Activated CD4-positive, alpha-beta T cell treated with anti-CD3 and anti-CD28 coated beads, Interleukin-2, Interleukin-4, amounts not matched to agents 100 ng/mL and 50 ng/mL, durations not matched to agents 16 hours and 8 hours (primary cell): ENCODE results near the gene GAB2.
"Not testable (repeated sequence)": the region's sequence is repeated elsewhere in the genome, so short reads cannot be mapped to it uniquely, and the experiment has no call there.

Experiments used
- DNase-seq: peaks from one replicate; pipeline ENCODE4 v3.0.0-alpha.2; 2020; ENCODE audit warnings: low spot score

The GAB2 gene

DNA sequence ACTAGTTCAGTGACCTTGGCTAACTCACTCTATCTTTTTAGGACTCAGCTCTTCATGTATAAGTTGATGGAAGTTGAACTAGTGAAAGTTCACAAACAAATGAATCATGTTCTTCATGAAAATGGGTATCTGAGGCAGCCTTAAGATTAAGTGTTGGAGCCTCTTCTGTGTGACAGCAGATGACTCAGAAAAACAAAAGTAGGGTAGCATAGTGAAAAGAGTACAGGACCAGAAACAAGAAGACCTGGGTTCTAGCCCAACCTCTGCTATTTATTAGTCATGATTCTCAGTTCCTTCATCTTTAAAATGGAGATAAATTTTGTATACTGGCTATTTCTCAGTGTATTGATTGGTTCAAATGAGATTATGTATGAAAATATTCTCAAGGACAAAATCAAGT is 168.7 kb downstream of the GAB2 start:
- peak; percentile 4 for DNase-seq

DNA sequence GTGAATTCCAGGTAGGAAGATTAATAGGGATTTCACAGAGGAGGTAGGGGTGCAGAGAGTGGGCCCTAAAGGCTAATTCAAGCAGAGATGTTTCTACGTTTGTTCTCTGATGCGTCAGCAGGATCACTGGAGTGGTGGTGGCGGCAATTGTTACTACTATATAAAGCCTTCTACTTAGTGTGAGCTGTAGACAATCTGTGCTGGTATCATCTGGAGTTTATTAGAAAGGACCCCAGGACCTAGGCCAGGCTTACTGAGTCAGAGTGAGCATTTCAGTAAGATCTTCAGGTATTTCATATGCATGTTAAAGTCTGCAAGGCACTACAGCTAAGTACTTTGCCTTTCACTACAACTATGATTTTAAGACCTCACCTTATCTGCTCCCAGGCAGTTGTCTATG is 169.4 kb downstream of the GAB2 start:
- DNase-seq, result no peak

DNA sequence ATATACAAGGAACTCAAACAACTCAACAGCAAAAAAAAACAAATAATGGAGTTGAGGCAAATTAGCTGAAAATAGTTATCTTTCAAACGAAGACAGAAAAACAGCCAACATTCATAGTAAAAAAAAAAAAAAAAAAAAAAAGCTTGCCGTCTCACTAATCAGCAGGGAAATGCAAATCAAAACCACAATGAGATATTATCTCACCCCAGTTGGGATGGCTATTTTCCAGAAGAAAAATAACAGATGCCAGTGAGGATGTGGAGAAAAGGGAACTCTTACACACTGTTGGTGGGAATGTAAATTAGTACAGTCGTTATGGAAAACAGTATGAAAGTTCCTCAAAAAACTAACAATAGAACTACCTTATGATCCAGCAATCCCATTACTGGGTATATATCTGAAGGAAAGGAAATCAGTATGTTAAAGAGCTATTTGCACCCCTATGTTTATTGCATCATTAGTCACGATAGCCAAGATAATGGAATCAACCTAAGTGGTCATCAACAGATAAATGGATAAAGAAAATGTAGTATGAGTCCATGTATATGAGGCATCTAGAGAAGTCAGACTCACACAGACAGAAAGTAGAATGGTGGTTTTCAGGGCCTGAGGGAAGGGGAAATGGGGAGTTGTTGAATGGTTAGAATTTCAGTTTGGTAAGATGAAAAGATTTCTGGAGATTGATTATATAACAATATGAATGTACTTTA is 172.9 kb downstream of the GAB2 start:
- no peak for DNase-seq

DNA sequence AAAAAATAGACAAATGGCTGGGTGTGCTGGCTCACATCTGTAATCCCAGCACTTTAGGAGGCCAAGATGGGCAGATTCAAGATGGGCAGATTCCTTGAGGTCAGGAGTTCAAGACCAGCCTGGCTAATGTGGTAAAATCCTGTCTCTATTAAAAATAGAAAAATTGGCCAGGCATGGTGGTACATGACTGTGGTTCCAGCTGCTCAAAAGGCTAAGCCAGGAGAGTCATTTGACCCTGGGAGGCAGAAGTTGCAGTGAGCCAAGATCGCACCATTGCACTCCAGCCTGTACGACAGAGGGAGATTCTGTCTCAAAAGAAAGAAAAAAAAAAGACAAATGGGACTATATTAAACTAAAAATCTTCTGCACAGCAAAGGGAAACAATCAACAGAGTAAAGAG is 173.5 kb downstream of the GAB2 start:
- no peak for DNase-seq

DNA sequence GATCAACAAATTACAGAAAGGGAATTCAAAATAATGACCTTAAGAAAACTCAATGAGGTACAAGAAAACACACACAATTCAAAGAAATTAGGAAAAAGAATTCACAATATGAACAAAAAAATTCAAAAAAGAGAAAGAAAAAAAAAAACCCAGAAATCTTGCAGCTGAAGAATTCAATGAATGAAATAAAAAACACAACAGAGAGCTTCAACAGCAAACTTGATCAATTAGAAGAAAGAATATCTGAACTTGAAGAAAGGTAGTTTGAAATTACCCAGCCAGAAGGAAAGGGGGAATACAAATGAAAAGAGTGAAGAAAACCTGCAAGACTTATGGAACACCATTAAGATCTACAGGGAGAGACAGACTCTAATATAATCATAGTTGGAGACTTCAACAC is 176.1 kb downstream of the GAB2 start:
- DNase-seq, result no peak

DNA sequence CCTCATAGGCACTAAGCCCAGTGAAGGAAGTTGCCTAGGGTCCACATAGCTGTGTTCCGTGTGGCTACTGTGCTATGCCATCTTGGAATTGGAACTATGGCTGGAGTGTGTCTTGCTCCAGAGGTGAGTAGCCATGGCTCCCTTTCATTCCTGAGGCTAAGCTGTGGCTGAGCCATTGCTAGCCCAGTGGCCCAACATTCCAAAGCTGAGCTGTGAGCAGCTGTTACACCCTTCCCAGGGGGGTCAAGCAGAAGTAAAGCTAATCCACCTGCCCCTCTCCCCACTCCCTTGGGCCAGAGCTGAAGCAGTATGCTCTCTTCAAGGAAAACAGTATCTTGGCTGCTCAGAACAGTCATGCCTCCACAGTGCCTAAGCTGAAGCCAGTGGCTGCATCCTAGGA is 177.8 kb downstream of the GAB2 start:
- DNase-seq, result no peak

DNA sequence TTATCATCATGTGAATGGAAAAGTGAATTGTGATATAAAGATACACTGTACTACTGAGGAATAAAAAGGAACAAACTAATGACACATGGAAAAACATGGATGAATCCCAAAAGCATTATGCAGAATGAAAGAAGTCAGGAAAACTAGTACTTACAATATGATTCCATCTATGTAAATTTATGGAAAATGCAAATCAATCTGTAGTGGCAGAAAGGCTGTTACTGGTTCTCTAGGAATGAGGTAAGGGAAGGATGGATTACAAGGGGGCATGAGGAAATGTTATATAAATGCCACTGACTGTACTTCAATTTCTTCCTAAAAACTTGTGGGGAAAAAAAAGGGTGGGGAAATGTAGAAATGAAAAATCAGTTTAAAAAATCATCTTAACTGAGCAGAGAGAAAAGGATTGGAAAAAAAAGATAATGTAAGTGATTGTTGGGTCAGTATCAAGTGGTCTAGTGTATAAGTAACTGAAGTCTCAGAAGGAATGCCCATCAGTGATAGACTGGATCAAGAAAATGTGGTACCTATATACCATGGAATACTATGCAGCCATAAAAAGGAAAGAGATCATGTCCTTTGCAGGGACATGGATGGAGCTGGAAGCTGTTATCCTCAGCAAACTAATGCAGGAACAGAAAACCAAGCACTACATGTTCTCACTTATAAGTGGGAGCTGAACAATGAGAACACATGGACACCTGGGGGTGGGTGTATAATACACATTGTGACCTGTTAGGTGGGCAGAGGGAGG is 180.2 kb downstream of the GAB2 start:
- DNase-seq, result no peak

DNA sequence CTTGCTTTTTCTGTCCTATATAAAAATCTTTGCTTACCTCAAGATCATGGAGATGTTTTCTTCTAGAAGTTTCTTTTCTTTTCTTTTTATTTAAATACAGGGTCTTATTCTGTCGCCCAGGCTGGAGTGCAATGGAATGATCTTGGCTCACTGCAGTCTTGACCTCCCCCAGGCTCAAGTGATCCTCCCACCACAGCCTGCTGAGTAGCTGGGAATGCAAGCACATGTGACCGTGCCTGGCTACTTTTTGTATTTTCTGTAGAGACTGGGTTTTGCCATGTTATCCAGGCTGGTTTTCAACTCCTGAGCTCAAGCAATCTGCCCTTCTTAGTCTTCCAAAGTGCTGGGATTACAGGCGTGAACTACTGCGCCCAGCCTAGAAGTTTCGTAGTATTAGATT is 183.6 kb downstream of the GAB2 start:
- no peak for DNase-seq

DNA sequence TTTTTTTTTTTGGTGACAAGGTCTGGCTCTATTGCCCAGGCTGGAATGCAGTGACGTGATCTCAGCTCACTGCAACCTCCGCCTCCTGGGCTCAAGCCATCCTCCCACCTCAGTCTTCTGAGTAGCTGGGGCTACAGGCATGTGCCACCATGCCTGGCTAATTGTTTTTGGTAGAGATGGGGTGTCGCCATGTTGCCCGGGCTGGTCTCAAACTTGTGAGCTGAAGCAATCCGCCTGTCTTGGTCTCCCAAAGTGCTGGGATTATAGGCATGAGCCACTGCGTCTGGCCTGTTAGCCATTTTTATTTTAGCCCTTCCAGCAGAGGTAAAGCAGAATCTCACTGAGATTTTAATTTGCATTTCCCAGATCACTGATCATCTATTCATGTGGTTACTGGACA is 184.6 kb downstream of the GAB2 start:
- not testable (repeated sequence) for DNase-seq

DNA sequence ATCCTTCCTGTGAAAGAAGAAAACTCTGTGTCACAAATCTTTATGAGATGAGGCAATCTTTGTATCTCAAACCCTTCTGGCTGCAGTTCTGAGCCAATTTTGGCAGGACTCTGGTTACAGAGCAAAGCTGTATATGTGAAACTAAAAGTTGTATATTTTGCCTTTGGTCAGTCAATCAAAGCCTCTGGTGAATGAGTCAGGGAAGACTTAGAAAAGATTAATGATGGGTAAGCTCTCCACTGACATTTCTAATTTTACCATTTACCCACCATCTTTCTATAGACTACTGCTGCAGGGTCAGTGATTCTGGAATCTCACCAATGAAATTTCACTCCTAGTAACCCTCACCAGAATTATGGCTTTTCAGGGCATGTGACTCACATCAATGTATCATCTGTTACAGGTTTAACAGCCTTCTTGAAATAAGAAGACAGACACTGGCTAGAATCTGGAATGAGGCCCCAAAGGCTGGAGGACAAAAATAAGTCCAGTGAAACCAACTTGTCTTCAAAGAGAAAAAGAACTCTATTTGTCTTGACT is 185.6 kb downstream of the GAB2 start:
- DNase-seq, result no peak

DNA sequence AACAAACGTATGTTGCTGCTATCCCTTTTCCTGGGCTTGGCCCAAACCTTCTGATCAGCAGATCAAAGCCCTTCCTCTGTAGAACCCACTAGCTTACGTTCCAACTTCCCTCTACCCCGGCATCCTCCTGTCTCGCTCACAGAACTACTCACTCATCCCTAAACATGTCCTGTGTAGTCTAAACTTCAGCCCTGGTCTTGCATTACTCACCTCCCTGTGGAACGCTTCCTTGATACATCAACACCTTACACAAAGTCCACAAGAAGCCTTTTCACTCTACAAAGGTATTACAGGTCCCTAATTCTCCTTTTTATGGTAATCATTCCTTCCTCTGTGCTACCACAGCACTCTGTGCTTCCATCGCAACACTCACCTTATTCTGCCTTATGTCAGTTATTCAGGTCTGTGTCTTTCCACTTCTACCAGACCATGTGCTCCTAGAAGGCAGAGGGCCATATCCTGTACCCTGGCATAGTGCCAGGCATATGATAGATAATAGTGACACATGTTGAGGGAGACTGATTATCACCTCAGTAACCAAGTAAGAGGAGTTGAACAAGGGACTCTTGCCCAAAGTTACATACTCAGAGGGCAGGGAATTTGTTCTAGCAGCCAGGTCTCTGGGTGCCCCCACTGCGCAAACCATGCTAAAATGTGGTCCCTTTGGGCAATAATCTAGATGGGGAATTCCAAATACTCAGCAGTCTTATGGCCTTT is 187.3 kb downstream of the GAB2 start:
- no peak for DNase-seq

DNA sequence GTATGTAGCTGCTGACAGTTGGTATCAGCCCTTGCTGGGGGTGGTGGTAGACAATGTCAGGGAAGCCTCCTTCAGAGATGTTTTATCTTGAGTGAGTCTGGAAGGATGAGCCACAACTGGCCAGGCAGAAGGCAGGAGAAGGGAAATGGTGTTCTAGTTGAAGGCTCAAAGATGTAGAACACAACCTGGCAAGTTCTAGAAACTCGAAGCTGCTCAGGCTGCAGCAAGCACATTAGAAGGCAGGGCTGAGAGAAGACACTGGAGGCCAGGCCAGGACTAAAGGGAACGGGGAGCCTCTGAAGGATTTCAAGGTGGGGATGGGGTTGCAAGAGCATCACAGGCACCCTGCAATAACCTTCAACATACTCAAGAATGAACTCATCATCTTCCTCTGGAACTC is 188.5 kb downstream of the GAB2 start:
- DNase-seq, result no peak

DNA sequence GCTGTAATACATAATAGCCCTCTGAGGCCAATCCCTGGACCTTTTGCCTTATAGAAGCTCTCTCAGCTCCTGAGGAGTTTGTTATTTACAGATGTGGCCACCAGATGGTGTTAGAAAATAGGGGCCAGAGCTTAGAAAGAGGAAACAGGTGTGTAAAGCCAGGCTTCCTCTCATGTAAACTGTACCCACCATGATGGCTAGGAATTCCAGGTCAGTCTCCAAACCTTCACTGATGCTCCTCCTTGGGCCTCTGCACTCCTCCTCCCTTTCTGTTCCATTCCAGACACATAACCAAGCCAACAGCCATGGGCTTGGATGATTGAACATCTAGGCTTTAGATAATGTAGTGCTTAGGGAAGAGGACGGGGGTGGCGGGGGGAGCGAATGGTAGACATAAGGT is 189.2 kb downstream of the GAB2 start:
- DNase-seq, result peak; percentile 32

DNA sequence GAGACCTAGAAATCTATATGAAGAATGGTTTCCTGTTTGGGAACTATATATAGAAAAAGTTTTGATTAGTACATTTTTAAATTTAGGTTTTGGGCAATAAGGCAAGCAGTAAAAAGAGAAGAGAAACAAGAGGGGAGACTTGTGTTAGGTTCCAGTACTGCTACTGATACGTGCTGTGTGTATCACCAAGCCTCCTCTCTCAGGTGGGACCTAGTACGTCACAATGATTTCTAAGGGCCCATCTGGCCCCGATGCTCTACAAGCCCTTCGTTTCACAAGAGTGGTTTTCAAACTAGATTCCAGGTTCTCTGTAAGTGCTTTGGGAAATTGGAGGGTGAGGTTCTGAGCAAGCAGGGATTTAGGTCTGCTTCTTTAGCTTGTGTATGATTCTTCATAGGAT is 189.7 kb downstream of the GAB2 start:
- DNase-seq, result no peak

DNA sequence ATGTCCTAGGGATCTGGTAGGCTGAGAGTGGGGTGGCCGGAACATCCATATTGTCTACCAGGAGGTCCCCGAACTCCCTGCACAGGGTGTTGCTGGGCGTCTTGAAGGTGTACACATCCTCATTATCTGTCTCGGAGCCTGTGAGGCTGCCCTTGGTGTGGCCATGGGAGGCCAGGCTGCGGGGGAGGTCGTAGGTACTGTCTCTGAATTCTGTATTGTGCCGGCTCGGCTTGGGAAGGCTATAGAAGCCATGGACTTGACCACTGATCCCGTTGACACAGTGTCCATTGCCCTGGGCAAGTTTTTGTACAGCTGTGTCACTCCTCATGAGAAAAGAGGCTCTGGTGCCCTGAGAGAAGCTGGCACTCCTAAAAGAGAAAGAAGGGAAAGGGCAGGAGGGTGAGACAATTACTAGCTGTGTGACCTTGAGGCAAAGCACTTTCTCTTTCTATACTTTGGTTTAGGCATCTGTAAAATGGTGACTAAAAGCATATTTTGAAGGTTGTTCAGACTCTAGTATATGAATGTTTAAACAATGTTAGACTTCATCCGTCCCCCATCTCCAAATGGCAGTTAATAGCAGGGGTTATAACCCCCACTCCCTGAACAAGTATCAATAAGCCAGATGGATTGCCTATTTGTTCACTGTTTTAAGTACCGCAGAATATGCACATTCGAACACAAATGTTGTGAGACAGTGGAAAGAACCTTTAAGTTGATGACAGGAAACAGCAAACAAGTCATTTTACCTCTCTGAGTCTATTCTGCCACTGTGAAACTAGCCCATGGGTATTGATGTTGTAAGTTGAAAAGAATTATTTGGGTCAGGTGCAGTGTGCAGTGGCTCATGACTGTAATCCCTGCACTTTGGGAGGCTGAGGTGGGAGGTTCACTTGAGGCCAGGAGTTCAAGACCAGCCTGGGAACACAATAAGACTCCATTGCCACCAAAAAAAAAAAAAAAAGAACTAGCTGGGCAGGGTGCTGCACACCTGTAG is 190.6 kb downstream of the GAB2 start:
- DNase-seq, result peak; percentile 14

DNA sequence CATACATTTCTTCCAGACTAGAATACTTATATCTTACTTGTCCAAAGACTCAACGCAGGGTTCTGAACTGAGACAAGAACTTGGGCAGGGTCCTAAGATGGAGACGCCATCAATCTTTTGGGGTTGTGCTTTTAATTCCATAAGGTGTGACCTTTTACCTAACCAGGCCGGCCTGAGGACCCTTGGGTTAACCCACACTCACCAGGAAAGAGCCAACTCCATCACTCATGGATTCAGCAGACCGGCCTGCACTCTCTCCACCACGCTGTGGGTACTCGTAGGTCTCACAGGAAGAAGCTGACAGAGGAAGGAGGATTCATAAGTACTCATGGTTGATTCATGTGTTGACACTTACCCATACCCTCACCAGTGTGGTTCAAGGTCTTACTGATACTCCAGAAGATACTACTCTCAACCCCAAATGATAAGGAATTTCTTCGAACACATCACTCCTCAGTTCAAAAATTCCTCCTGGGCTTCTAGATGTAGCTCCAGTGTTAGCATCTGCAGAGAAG is 192.7 kb downstream of the GAB2 start:
- DNase-seq, result no peak

DNA sequence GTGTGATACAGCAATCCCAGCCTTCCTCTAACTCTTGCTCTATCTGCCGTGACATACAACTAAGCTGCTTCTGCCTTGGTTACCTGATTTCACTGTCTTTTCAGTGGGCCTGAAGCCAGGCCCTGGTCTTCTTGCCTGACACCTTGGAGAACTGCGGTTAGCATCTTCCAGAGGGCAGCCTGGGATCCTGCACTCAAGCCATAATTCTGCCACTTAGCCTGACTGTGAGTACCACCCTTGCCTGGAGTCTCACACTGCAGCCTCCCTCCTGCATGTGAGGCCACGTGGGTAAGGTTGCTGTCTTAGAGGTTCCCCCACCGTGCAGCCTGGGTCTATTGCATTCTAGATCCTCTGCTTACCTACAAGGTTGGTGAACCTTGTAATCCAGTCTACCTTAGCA is 193.1 kb downstream of the GAB2 start:
- DNase-seq, result no peak

DNA sequence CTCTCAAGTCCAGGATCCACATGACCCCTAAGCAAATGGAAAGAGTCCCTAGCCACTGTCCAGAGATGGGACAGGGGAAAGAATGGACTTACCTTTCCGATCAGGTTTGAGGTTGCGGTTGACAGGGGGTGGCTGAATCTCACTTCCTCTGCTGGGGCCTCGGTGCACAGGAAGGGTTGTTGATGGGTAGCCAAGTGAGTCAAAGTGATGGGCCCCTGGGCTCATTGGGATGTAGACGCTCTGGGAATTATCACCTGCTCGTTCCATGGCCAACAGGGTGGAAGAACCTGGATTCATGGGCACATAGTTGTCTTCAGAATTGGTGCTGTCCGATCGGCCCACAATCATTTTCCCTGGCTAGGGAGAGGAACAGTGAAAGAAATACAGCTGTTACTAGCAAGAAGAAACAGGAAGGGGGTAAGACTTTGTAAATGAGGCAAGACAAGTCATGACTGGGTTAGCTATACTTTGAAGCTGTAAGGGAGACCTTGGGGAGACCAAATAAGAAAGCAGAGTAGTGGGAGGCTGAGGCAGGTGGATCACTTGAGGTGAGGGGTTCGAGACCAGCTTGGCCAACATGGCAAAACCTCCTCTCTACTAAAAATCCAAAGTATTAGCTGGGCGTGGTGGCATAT is 194.2 kb downstream of the GAB2 start:
- no peak for DNase-seq

DNA sequence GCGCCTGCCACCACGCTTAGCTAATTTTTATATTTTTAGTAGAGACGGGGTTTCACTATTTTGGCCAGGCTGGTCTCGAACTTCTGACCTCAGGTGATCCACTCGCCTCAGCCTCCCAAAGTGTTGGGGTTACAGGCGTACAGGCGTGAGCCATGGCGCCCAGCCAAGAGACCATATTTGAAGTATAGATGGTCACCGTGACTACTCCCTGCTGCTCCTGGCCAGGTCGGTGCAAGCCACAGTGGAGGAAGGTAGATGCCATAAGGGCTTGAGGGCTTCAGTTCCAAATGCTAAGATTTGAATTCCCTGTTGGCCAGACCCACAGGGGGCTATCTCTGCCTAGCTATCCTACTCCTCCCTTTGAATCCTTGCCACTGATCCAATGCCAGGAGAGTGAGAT is 194.9 kb downstream of the GAB2 start:
- DNase-seq, result not testable (repeated sequence)

DNA sequence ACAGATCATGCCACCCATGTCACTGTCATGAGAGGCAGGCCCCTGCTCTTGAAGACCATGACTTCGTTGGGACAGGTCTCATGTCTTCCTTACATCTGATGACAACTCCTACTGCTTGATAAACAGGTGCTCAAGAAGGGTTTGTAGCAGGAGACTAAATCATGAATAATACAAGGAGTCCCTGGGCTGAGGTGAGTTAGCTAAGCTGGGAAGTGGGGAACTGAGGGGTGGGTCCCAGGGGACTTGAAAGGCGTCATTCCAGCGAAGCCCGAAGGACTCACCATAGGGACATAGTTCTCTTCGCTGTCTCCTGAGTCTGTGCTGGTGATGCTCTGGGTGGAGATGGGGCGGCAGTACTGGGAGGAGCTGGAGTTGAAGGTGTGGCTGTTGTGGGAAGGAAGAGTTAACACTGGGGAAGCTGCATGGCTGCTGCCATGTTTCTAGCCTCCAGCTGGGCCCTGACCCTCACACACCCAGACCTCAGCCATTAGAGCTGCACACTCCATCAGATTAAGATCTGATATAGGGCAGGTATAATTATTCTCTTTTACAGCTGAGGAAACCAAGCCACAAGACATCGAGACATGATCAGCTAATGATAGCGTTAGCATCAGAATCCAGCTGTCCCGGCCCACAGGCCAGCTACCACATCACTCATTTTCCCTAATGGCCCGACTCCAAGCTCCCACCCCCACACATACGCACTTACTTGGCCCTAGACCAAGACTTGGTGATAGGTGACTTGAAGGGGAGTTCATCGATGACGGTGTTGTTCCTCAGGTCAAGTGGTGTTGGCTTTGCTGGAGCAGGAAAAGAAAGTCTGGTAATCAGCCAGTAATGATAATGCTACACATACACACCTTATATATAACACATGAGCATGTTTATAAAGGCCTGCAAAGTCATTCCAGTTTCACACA is 196.0 kb downstream of the GAB2 start:
- no peak for DNase-seq
